B cell (primary cell): ENCODE measurements around the gene GLP2R. TPM values are rescaled to one million over a fixed set of nuclear protein-coding genes. Genes with fewer than 3 reads are reported as not detected.

ENCODE experiments used
- ATAC-seq: fragments of 200-7000 bp; cut with Tn5 transposase; one replicate; pipeline ENCODE4 v1.10.0; 2021; ENCODE audit warnings: low read depth, mild to moderate bottlenecking, moderate number of reproducible peaks, moderate library complexity
- CTCF ChIA-PET: fragments of 350-600 bp; sonication (Branson Sonifier 250); formaldehyde crosslinking; loops from one replicate; lab custom pipeline; 2021; ENCODE audit warnings: antibody characterized with exemption, inconsistent platforms; lab: Charles Lee
- POLR2A ChIA-PET: fragments of 350-600 bp; sonication (Branson Sonifier 250); formaldehyde crosslinking; loops from one replicate; lab custom pipeline; 2021; ENCODE audit warnings: antibody characterized with exemption; lab: Charles Lee
- DNase-seq: peaks from one replicate; pipeline ENCODE4 v3.0.0; 2013
- H2AFZ ChIP-seq: 2 replicates; pipeline ENCODE4 v1.6.1; 2012; ENCODE audit warnings: mild to moderate bottlenecking, low read depth, low read length; ENCODE audit not compliant: insufficient read depth, poor library complexity, severe bottlenecking
- H3K27ac ChIP-seq, 2 donors: 1 replicate in 1 of 2; 2 replicates in 1 of 2; pipeline ENCODE4 v1.5.1; 2012 to 2013; ENCODE audit warnings: low read length in 2 of 2, mild to moderate bottlenecking in 2 of 2, moderate library complexity in 1 of 2
- H3K27me3 ChIP-seq, 4 experiments: fragments of 200-600 bp in 1 of 4; sonication (generic) in 1 of 4; replicated peaks in 1 of 4; 1 replicate in 2 of 4; 2 replicates in 2 of 4; pipeline versions ENCODE4 v1.6.1 to v1.7.0; 2013 to 2016; ENCODE audit warnings: low read length in 3 of 4, mild to moderate bottlenecking in 2 of 4, mixed read lengths in 1 of 4, moderate library complexity in 1 of 4; ENCODE audit not compliant: insufficient read depth in 4 of 4, control insufficient read depth in 3 of 4; ENCODE audit errors: control extremely low read depth in 1 of 4
- H3K36me3 ChIP-seq, 2 experiments: replicated peaks in 1 of 2; 1 replicate in 1 of 2; 2 replicates in 1 of 2; pipeline versions ENCODE4 v1.6.1 to v1.7.1; 2013; ENCODE audit warnings: low read length in 1 of 2; ENCODE audit not compliant: insufficient read depth in 2 of 2, control insufficient read depth in 1 of 2; ENCODE audit errors: control extremely low read depth in 1 of 2, extremely low read depth in 1 of 2
- H3K4me1 ChIP-seq, 2 donors: fragments of 200-600 bp in 1 of 2; sonication (generic) in 1 of 2; 1 replicate in 1 of 2; 2 replicates in 1 of 2; pipeline versions ENCODE4 v1.5.1 to v1.6.1; 2013 to 2017; ENCODE audit warnings: low read length in 2 of 2; ENCODE audit not compliant: control insufficient read depth in 2 of 2, insufficient read depth in 2 of 2
- H3K4me2 ChIP-seq: replicated peaks from 2 replicates; pipeline ENCODE3; 2012; ENCODE audit warnings: mild to moderate bottlenecking, low read depth, low read length; ENCODE audit not compliant: poor library complexity, severe bottlenecking
- H3K4me3 ChIP-seq, 5 experiments: fragments of 200-600 bp in 1 of 5; sonication (generic) in 1 of 5; 1 replicate in 3 of 5; 2 replicates in 2 of 5; pipeline versions ENCODE4 v1.5.1 to v1.7.0; 2011 to 2016; ENCODE audit warnings: low read length in 4 of 5, mild to moderate bottlenecking in 4 of 5, low read depth in 2 of 5, control low read depth in 1 of 5, moderate library complexity in 1 of 5; ENCODE audit not compliant: insufficient read depth in 1 of 5; ENCODE audit errors: control extremely low read depth in 1 of 5, extremely low read depth in 1 of 5
- H3K79me2 ChIP-seq: fragments of 200-600 bp; sonication (generic); one replicate; pipeline ENCODE4 v1.6.0; 2016; ENCODE audit warnings: low read length; ENCODE audit not compliant: control insufficient read depth, insufficient read depth
- H3K9ac ChIP-seq: fragments of 200-600 bp; sonication (generic); 2 replicates; pipeline ENCODE4 v1.6.1; 2017; ENCODE audit warnings: mild to moderate bottlenecking, low read length, moderate library complexity
- H3K9me3 ChIP-seq, 3 donors: one replicate each; pipeline versions ENCODE4 v1.6.1 to v1.7.1; 2013; ENCODE audit warnings: low read length in 2 of 3; ENCODE audit not compliant: control insufficient read depth in 2 of 3, insufficient read depth in 1 of 3; ENCODE audit errors: control extremely low read depth in 1 of 3
- H4K20me1 ChIP-seq: 2 replicates; pipeline ENCODE4 v1.6.0; 2012; ENCODE audit warnings: mild to moderate bottlenecking, low read length; ENCODE audit not compliant: insufficient read depth, control insufficient read depth, poor library complexity, severe bottlenecking
- H3K27ac Mint-ChIP-seq: one replicate; pipeline ENCODE4 v1.8.0; 2021; ENCODE audit warnings: mixed read lengths
- H3K27me3 Mint-ChIP-seq: one replicate; pipeline ENCODE4 v1.8.0; 2021; ENCODE audit warnings: mixed read lengths
- H3K4me1 Mint-ChIP-seq: one replicate; pipeline ENCODE4 v1.8.0; 2021; ENCODE audit warnings: mixed read lengths
- H3K4me3 Mint-ChIP-seq: one replicate; pipeline ENCODE4 v1.8.0; 2021; ENCODE audit warnings: mixed read lengths
- H3K9me3 Mint-ChIP-seq: one replicate; pipeline ENCODE4 v1.8.0; 2022; ENCODE audit warnings: mixed read lengths; ENCODE audit not compliant: insufficient read depth
- CTCF ChIP-seq: fragments of 200-600 bp; IDR thresholded peaks from one replicate; pipeline ENCODE4 v1.8.0; 2022; ENCODE audit warnings: antibody characterized with exemption, mild to moderate bottlenecking
- EZH2 ChIP-seq: IDR thresholded peaks from 2 replicates; pipeline ENCODE4 v1.6.1; 2012; ENCODE audit warnings: borderline replicate concordance, low read depth, mild to moderate bottlenecking, moderate library complexity, low read length; ENCODE audit not compliant: insufficient read depth, poor library complexity, severe bottlenecking
- WGBS: methylation state at CpG from one replicate; pipeline ENCODE4 v1.1.5; 2013; ENCODE audit warnings: missing lambda C conversion rate; ENCODE audit not compliant: insufficient coverage; 5-methylcytosine and 5-hydroxymethylcytosine counted together
- intact Hi-C: fragments of 100-400 bp; cut with micrococcal nuclease; formaldehyde crosslinking; loops from one replicate; pipeline ENCODE4 v1.10.0; 2022
- polyA plus RNA-seq: library from polyadenylated mRNA; depleted of rRNA; stranded (reverse); fragments of >200 nt; gene quantifications from 2 replicates; pipeline ENCODE4 v1.2.3, GENCODE V29; 2012
- total RNA-seq, 2 donors: library from RNA; stranded (reverse); fragments of 120-200 nt in 1 of 2; gene quantifications; 1 replicate in 1 of 2; 2 replicates in 1 of 2; pipeline versions ENCODE4 v1.2.3 to v1.2.4, GENCODE V29; 2013 to 2022

Gene GLP2R
- total and polyA plus RNA-seq, 2 donors (not counting 1 experiment from before 2014, with no cell fraction given) = not detected

- Mint-ChIP-seq H3K27ac (no peak overlapping the region), H3K9me3 (no peaks in the 10 kb centered on the region), H3K27me3 (peaks cover 6% of the 10 kb centered on the region), H3K4me1 (no peaks in the 10 kb centered on the region), H3K4me3 (no peak overlapping the region)
- no peak overlapping the region for H3K4me2 ChIP-seq
- intact Hi-C loops = no loop called here
- H3K4me1 ChIP-seq = no peaks in the 10 kb centered on the region
- DNase-seq (no peak), ATAC-seq (no peak)
- H3K9me3 ChIP-seq = no peaks in the 10 kb centered on the region
- H3K4me3 ChIP-seq = no peak overlapping the region
- H3K79me2 ChIP-seq = no peaks in the 10 kb centered on the region
- CTCF ChIA-PET = no interaction called here
- POLR2A ChIA-PET = no interaction called here
- 63% methylated on average over 1 of the region's 5 CpGs for WGBS
- no peaks in the 10 kb centered on the region for H3K27me3 ChIP-seq
- H4K20me1 ChIP-seq = no peaks in the 10 kb centered on the region
- TF ChIP-seq EZH2 (no peak), CTCF (no peak)
- no peak overlapping the region for H3K27ac ChIP-seq
- H3K9ac ChIP-seq = no peak overlapping the region
- H3K36me3 ChIP-seq = no peaks in the 10 kb centered on the region
- H2AFZ ChIP-seq = no peak overlapping the region
Measured at GRCh38 chr17:9854255-9854654, 28.5 kb downstream of the GLP2R start.

GRCh38 chr17:9855036-9855435 is 29.3 kb downstream of the GLP2R start:
- Histone ChIP-seq H3K4me3 (no peak overlapping the region), H4K20me1 (no peaks in the 10 kb centered on the region), H3K9me3 (peaks cover 0 to 5% (median 0%) of the 10 kb centered on the region in 3 donors), H3K36me3 (no peaks in the 10 kb centered on the region), H3K4me2 (no peak overlapping the region), H3K4me1 (no peaks in the 10 kb centered on the region), H3K27me3 (no peaks in the 10 kb centered on the region), H3K9ac (no peak overlapping the region), H3K27ac (no peak overlapping the region), H2AFZ (no peak overlapping the region), H3K79me2 (no peaks in the 10 kb centered on the region)
- DNase-seq (no peak), ATAC-seq (no peak)
- H3K9me3 Mint-ChIP-seq = no peaks in the 10 kb centered on the region
- H3K27ac Mint-ChIP-seq = no peak overlapping the region
- H3K27me3 Mint-ChIP-seq = peaks cover 6% of the 10 kb centered on the region
- no peak overlapping the region for H3K4me3 Mint-ChIP-seq
- ChIA-PET POLR2A (no interaction called here), CTCF (no interaction called here)
- WGBS = 70% methylated on average over 4 of the region's 4 CpGs
- intact Hi-C loops = no loop called here
- no peaks in the 10 kb centered on the region for H3K4me1 Mint-ChIP-seq
- TF ChIP-seq CTCF = no peak
- no peak for TF ChIP-seq EZH2
